H1 (cell line): ENCODE results near the gene MAP3K15. TPM values are rescaled to one million over a fixed set of nuclear protein-coding genes. Genes with fewer than 3 reads are reported as not detected.

ENCODE experiments used
- CTCF ChIA-PET: fragments of 300-600 bp; sonication (Branson Sonifier 250); formaldehyde crosslinking; loops from one replicate; lab custom pipeline; 2021; ENCODE audit not compliant: partially characterized antibody; lab: Charles Lee
- POLR2A ChIA-PET: fragments of 300-600 bp; sonication (Branson Sonifier 250); formaldehyde crosslinking; loops from one replicate; lab custom pipeline; 2021; ENCODE audit warnings: inconsistent platforms; ENCODE audit not compliant: partially characterized antibody; lab: Charles Lee
- DNase-seq, 2 experiments: peaks; one replicate each; pipeline versions ENCODE4 v3.0.0 to v3.0.0-alpha.2; 2010 to 2022; ENCODE audit warnings: low spot score in 2 of 2, low read depth in 1 of 2, mixed read lengths in 1 of 2
- FAIRE-seq: peaks from 2 replicates; lab custom pipeline; 2011; peaks lifted over from hg19 to GRCh38; lab: Jason Lieb, UNC
- H2AFZ ChIP-seq: 2 replicates; pipeline ENCODE4 v1.8.1; 2012; ENCODE audit warnings: low read length, inconsistent platforms
- H2AK5ac ChIP-seq: 2 replicates; pipeline ENCODE4 v1.6.1; 2013; ENCODE audit warnings: low read depth, low read length
- H2BK120ac ChIP-seq: replicated peaks from 2 replicates; pipeline ENCODE3; 2013; ENCODE audit warnings: low read depth, low read length, inconsistent platforms
- H2BK12ac ChIP-seq: 2 replicates; pipeline ENCODE4 v1.6.1; 2013; ENCODE audit warnings: low read depth, low read length
- H2BK15ac ChIP-seq: 2 replicates; pipeline ENCODE4 v1.6.1; 2013; ENCODE audit warnings: low read length
- H2BK20ac ChIP-seq: 2 replicates; pipeline ENCODE4 v1.6.1; 2013; ENCODE audit warnings: low read length
- H2BK5ac ChIP-seq: 2 replicates; pipeline ENCODE4 v1.6.1; 2013; ENCODE audit warnings: low read depth, low read length
- H3K14ac ChIP-seq: 2 replicates; pipeline ENCODE4 v1.6.1; 2013; ENCODE audit warnings: inconsistent platforms; ENCODE audit not compliant: insufficient read length
- H3K18ac ChIP-seq: 2 replicates; pipeline ENCODE4 v1.6.1; 2013; ENCODE audit warnings: low read length; ENCODE audit errors: extremely low read depth
- H3K23ac ChIP-seq: 2 replicates; pipeline ENCODE4 v1.6.1; 2013; ENCODE audit warnings: inconsistent platforms; ENCODE audit not compliant: insufficient read length
- H3K23me2 ChIP-seq: 2 replicates; pipeline ENCODE4 v1.6.1; 2013; ENCODE audit warnings: low read depth, low read length
- H3K27ac ChIP-seq: 2 replicates; pipeline ENCODE4 v1.6.1; 2011; ENCODE audit warnings: low read depth, low read length, inconsistent platforms
- H3K27me3 ChIP-seq, 4 experiments: replicated peaks in 1 of 4; 1 replicate in 1 of 4; 2 replicates in 3 of 4; pipeline versions ENCODE4 v1.6.1 to v1.8.1; 2011 to 2013; ENCODE audit warnings: low read length in 3 of 4, mild to moderate bottlenecking in 3 of 4, inconsistent platforms in 2 of 4, mixed read lengths in 2 of 4, moderate library complexity in 1 of 4; ENCODE audit not compliant: control insufficient read depth in 3 of 4, insufficient read depth in 3 of 4; ENCODE audit errors: extremely low read depth in 1 of 4
- H3K36me3 ChIP-seq, 4 experiments: 2 replicates each; pipeline versions ENCODE4 v1.6.1 to v1.8.1; 2011 to 2013; ENCODE audit warnings: mild to moderate bottlenecking in 4 of 4, low read length in 3 of 4, moderate library complexity in 2 of 4, control low read depth in 1 of 4, inconsistent platforms in 1 of 4; ENCODE audit not compliant: insufficient read depth in 4 of 4, control insufficient read depth in 2 of 4
- H3K4ac ChIP-seq: replicated peaks from 2 replicates; pipeline ENCODE3; 2013; ENCODE audit warnings: low read length, low read depth, mixed read lengths, inconsistent platforms; ENCODE audit not compliant: insufficient read length
- H3K4me1 ChIP-seq, 4 experiments: replicated peaks in 1 of 4; 1 replicate in 1 of 4; 2 replicates in 3 of 4; pipeline versions ENCODE4 v1.6.1 to v1.8.1; 2011 to 2013; ENCODE audit warnings: low read length in 3 of 4, inconsistent platforms in 2 of 4, mixed read lengths in 1 of 4; ENCODE audit not compliant: insufficient read depth in 4 of 4, control insufficient read depth in 3 of 4
- H3K4me2 ChIP-seq, 2 experiments: 2 replicates each; pipeline versions ENCODE4 v1.6.1 to v1.8.1; 2011 to 2013; ENCODE audit warnings: low read depth in 2 of 2, low read length in 2 of 2, control low read depth in 1 of 2, inconsistent platforms in 1 of 2, mild to moderate bottlenecking in 1 of 2; ENCODE audit not compliant: insufficient read depth in 1 of 2
- H3K4me3 ChIP-seq, 4 experiments: fragments of 200-600, 300-600 bp in 1 of 4; sonication (generic), shearing (Covaris generic), sonication (Bioruptor Twin) in 1 of 4; 2 replicates each; pipeline versions ENCODE4 v1.5.1 to v1.8.1; 2011 to 2016; ENCODE audit warnings: low read length in 4 of 4, low read depth in 3 of 4, control low read depth in 2 of 4, inconsistent platforms in 2 of 4, mild to moderate bottlenecking in 2 of 4, mixed read lengths in 1 of 4, moderate library complexity in 1 of 4; ENCODE audit not compliant: insufficient read depth in 2 of 4; ENCODE audit errors: extremely low read depth in 1 of 4
- H3K56ac ChIP-seq: replicated peaks from 2 replicates; pipeline ENCODE3; 2013; ENCODE audit warnings: low read depth, mild to moderate bottlenecking, mixed read lengths, low read length, inconsistent platforms; ENCODE audit not compliant: insufficient read length
- H3K79me1 ChIP-seq: 2 replicates; pipeline ENCODE4 v1.6.1; 2013; ENCODE audit warnings: low read depth, low read length, control low read depth
- H3K79me2 ChIP-seq, 2 experiments: 2 replicates each; pipeline versions ENCODE4 v1.6.1 to v1.8.1; 2012 to 2013; ENCODE audit warnings: low read length in 2 of 2, mild to moderate bottlenecking in 2 of 2, inconsistent platforms in 1 of 2; ENCODE audit not compliant: insufficient read depth in 2 of 2, control insufficient read depth in 1 of 2
- H3K9ac ChIP-seq, 4 experiments: replicated peaks in 1 of 4; 1 replicate in 1 of 4; 2 replicates in 3 of 4; pipeline versions ENCODE4 v1.6.1 to v1.8.1; 2011 to 2013; ENCODE audit warnings: low read depth in 3 of 4, low read length in 3 of 4, control low read depth in 2 of 4, mild to moderate bottlenecking in 2 of 4, moderate library complexity in 2 of 4, inconsistent platforms in 1 of 4; ENCODE audit errors: extremely low read depth in 1 of 4
- H3K9me3 ChIP-seq, 2 experiments: 2 replicates each; pipeline versions ENCODE4 v1.6.1 to v1.8.1; 2012 to 2013; ENCODE audit warnings: mild to moderate bottlenecking in 2 of 2, moderate library complexity in 2 of 2, control low read depth in 1 of 2, inconsistent platforms in 1 of 2, low read depth in 1 of 2, low read length in 1 of 2, mixed read lengths in 1 of 2; ENCODE audit not compliant: insufficient read depth in 2 of 2
- H4K20me1 ChIP-seq, 2 experiments: replicated peaks in 1 of 2; 2 replicates each; pipeline versions ENCODE3 to v1.8.1; 2011 to 2013; ENCODE audit warnings: inconsistent platforms in 2 of 2, low read length in 2 of 2, mild to moderate bottlenecking in 1 of 2; ENCODE audit not compliant: insufficient read depth in 2 of 2, control insufficient read depth in 1 of 2
- H4K5ac ChIP-seq: 2 replicates; pipeline ENCODE4 v1.6.1; 2013; ENCODE audit warnings: low read length, low read depth, mixed read lengths, inconsistent platforms; ENCODE audit not compliant: insufficient read length
- H4K8ac ChIP-seq: 2 replicates; pipeline ENCODE4 v1.8.0; 2013; ENCODE audit warnings: mild to moderate bottlenecking, moderate library complexity, low read length, inconsistent platforms; ENCODE audit not compliant: insufficient read depth; ENCODE audit errors: extremely low read depth
- H4K91ac ChIP-seq: replicated peaks from 2 replicates; pipeline ENCODE3; 2013; ENCODE audit warnings: low read length, mixed read lengths, inconsistent platforms; ENCODE audit not compliant: insufficient read length
- SP2 ChIP-seq: IDR thresholded peaks from 2 replicates; pipeline ENCODE4 v1.6.1; 2012; ENCODE audit warnings: mild to moderate bottlenecking, low read length, inconsistent platforms
- WGBS, 2 experiments: shearing (Covaris generic) in 1 of 2; methylation state at CpG; one replicate each; pipeline versions ENCODE4 v1.1.6 to v1.1.7; 2013 to 2015; ENCODE audit warnings: low lambda C conversion rate in 2 of 2, mixed read lengths in 2 of 2, inconsistent platforms in 1 of 2, low coverage in 1 of 2, missing lambda C conversion rate in 1 of 2; ENCODE audit not compliant: insufficient replicate concordance in 2 of 2, insufficient coverage in 1 of 2, insufficient read length in 1 of 2; ENCODE audit errors: extremely low coverage in 1 of 2, missing lambda C conversion rate in 1 of 2; 5-methylcytosine and 5-hydroxymethylcytosine counted together
- polyA plus RNA-seq, 7 experiments: library from polyadenylated mRNA; depleted of rRNA in 3 of 7; stranded (reverse) in 5 of 7; unstranded in 2 of 7; fragments of >200 nt in 5 of 7; fragments of 200-250 nt in 2 of 7; gene quantifications; 1 replicate in 5 of 7; 2 replicates in 1 of 7; 4 replicates in 1 of 7; pipeline versions ENCODE4 v1.2.1 to v1.2.3, GENCODE V29; 2011 to 2013; ENCODE audit warnings: missing spikeins in 2 of 7, mixed read lengths in 2 of 7
- total RNA-seq: library from RNA; stranded (reverse); fragmentation: NEBNext Ultra II Directional; extraction: Animal tissue kit (Norgen Biotek cat#: 25700); gene quantifications from 2 replicates; pipeline ENCODE4 v1.2.1, GENCODE V29; 2021

The MAP3K15 gene
- total and polyA plus RNA-seq, 2 of the 8 experiments (the other 6 are each of a cell fraction or from before 2014, with no cell fraction given), result 1.8 to 2.4 TPM

GRCh38 chrX:19358521-19358920, 156.8 kb downstream of the MAP3K15 start:
- 100% methylated on average over 6 of the region's 7 CpGs; no CpG with 5 or more reads in 1 of the 2 experiments for WGBS, 2 experiments
- Histone ChIP-seq H2BK15ac (no peak overlapping the region), H3K4ac (no peak overlapping the region), H2BK20ac (no peak overlapping the region), H3K79me1 (no peaks in the 10 kb centered on the region), H3K4me2 (no peak overlapping the region), H4K8ac (no peak overlapping the region), H3K9ac (no peak overlapping the region), H4K5ac (no peak overlapping the region), H2BK5ac (no peak overlapping the region), H3K23me2 (no peaks in the 10 kb centered on the region), H2BK12ac (no peak overlapping the region), H3K4me1 (no peaks in the 10 kb centered on the region), H2AFZ (no peak overlapping the region), H4K20me1 (peaks cover 0 to 2% of the 10 kb centered on the region in 2 experiments), H4K91ac (no peak overlapping the region), H2AK5ac (no peak overlapping the region), H3K27ac (no peak overlapping the region), H3K56ac (no peak overlapping the region), H3K23ac (no peak overlapping the region), H3K36me3 (peaks cover 11 to 48% (median 34%) of the 10 kb centered on the region in 4 experiments; a peak in 7 of 8 replicates), H3K14ac (no peak overlapping the region), H3K9me3 (no peaks in the 10 kb centered on the region), H3K18ac (no peak overlapping the region), H3K79me2 (no peaks in the 10 kb centered on the region), H2BK120ac (no peak overlapping the region), H3K4me3 (no peak overlapping the region), H3K27me3 (no peaks in the 10 kb centered on the region)
- TF ChIP-seq SP2, result no peak
- ChIA-PET POLR2A (no interaction called here), CTCF (no interaction called here)
- FAIRE-seq (no peak), DNase-seq (no peak)
